GM19240 (cell line): Measurements from ENCODE around the gene GRIN3A.

ENCODE experiments used
- DNase-seq: peaks from one replicate; pipeline ENCODE4 v3.0.0; 2011; ENCODE audit warnings: low spot score; ENCODE audit not compliant: insufficient read length

GRIN3A gene

DNA sequence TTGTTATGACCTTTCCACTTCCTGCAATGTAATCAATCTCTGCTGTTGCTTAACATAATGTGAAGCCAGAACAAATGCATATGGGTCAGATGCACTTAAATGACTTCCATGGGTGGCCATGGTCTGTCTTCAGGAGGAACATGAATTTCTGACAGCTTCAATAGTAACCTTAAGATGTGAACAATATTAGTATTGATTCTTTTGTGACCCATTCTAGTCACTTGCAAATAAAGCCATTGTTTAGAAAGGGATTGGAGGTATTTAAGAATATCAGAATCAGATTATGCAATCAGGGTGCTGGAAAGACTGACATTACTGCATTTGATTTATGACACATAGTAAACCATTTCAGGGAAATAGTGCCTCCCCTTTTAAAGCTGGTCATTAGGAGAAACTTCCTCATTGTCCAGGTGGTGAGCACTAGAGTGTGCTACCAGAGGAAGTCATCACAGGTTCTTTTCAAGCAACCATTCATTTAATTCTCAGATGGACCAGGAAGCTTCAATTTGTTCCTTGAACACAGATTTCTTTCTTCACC, 32.1 kb downstream of the GRIN3A start:
- no peak for DNase-seq

DNA sequence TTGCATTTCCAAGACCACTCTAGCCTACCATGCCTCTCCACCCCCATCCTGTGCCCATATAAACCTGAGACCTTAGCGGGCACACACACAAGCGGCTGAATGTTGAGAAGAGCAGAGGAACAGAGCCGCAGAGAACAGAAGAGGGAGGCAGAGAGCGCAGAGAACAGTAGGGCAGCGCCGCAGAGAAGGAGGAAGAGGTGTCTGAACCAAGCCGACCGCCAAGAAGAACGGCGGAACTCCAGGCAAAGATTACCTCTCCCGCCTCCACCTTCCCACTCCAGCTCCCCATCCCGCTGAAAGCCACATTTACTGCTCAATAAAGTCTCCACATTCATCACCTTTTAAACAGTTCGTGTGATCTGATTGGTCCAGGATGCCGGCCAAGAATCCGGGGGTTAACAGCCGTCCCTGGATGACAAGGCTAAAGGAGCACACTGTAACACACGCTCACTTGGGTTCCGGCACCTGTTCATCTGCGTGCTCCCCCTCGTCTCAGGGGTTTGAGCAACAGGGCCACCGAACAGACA, 33.2 kb downstream of the GRIN3A start:
- no peak for DNase-seq

DNA sequence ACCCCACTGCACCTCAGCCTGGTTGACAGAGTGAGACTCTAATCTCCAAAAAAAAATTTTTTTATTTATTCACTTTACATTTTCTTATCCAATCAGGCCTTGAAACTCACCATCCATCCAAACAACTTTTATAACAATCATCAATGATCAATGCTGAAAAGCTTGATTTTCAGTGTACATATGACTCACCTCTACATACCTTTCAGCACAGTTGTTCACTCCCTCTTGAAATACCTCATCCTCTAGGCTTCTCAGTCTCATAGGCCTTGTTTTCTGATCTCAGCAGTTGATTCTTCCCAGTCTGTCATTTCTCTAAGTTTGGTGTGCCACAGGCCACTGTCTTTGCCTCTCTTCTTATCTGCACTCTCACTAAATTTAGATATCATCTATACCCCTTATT, 36.2 kb downstream of the GRIN3A start:
- no peak for DNase-seq

DNA sequence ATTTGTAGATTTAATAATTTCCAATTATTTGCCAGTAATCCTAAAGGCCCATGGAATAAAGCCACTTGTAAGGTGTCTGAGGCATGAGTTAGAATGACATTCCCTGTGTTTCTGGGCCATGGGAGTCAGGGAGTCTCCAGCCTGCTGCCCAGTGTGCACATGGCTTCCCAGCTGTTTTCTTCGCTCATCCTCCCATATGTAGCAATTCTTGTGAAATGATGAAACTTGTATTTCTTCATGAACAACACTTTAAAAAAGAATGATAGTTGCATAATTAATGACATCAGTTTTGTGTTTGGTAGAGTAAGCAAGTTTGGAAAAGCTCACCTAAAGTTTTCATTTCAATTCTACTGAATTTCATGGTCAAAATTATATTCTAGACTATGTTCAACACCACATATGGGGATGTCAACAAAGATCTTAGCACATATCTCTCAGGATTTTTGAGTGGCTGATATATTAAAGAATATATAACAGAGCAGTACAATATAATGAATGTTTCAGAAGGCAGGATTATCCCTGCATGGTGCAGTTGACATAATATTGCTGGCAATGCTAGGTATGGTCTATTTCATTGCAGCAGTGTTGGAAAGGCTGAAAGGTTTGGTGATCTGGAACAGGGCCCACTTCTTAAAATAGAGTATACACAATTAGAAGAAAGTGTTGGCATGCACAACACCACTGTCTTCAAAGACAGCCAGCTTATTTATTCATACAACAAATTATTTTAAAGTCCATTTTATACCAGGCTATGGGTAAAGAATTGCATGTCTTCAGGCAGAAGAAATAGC, 44.7 kb downstream of the GRIN3A start:
- DNase-seq: no peak

DNA sequence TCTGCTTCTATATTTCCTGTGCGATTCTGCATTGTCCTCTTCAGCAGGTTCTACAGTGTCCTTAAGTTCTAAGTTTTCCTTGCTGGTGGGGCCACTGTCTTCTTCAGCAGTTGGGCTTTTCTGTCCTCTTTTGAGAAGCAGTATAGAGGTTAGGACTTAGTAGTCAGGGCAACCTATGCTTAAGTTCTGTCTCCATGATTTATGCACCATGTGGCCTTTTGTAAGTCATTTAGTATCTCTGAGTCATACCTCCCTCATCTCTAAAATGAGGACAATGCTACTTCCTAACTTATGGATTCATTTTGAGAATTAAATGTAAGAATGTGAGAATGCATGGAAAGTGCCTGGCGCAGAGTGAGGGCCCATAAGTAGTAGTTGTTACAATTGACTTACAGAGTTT, 46.8 kb downstream of the GRIN3A start:
- DNase-seq: no peak

DNA sequence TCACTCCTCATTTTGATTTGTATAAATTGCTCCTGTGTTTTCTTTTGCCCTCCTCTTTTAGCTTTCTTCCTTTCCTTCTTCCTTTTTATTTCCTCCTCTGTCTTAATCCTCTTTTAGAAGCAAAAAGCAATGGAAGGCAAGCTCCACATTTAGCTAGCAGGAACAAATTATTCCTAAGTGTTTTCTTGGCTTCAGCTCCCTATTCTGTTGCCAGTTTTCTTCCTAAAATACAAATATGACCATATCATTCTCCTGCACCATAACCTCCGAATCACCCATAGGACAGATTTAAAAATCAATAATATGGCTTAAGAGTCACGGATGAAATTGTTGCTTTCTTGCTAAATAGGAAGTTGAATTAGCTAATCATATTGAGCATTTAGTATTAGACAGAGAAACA, 49.4 kb downstream of the GRIN3A start:
- DNase-seq: no peak

DNA sequence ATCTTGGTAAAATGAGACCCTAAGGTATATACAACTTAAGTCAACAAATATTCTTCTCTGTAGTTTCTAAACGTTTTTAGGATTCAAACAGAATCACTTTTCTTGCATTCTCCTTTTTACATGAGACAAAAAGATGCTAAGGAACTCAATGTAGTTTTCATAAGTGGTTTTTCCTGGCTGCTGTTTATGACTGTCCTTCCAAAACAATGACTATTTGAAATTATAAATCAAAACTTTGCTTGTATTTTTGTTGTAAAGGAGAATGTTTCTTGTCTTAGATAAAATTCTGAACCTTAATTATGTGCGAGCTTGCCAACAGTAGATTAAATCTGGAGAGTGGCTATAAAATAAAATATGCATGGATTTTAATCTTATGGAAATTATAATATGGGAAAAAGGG, 53.8 kb downstream of the GRIN3A start:
- no peak for DNase-seq

DNA sequence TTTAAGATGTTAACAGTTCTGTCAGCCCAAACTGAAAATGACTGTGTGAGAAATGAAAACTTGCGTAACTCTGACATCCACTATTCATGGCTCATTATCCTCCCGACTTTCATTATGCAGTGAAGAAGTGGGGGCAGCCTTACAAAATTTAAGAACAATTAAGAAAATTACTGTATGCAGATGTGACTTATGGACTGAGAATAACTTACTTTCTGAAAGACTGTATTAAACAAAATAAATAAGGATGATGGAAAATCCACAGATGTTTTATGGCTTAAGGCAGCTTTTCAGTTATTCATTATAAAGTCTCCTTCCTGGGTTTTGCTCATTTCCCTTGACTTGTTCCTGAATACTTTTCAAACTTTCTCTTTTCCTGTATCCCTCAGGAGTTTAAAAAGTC, 55.2 kb downstream of the GRIN3A start:
- no peak for DNase-seq

DNA sequence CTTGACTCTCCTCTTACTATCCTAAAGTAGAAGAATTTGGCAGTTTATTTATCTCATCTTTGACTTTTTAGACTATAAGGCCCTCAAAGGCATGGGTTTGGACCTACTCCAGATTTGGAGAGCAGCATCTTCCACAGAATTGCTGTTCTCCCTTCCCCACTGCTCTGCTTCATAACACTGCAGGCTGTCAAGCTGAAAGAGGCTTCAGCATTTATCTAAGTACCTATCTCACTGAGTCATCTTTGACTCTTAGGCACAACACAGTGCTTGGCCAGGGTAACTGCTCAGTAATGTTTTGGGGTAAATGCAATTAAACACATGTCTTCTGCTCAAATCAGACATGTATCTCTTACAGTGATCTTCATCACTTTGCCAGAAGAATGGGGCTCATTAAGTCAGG, 60.6 kb downstream of the GRIN3A start:
- no peak for DNase-seq

DNA sequence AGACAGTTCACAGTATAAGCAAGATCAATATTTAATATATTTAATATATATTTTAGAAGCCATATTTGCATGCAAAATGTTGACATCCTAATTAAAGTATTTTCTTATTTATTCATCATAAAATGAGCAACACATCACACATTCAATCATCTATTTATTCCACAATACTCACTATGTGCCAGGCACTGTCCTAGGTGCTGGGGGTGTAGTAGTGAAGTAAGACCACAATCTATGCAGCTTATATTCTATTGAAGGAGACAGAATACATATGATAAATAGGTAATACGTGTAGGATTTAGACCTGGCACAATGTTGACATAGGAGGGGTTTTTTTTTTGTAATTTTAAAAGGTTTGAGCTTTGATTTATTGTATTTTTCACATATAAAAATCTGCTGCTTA, 63.1 kb downstream of the GRIN3A start:
- DNase-seq: no peak

DNA sequence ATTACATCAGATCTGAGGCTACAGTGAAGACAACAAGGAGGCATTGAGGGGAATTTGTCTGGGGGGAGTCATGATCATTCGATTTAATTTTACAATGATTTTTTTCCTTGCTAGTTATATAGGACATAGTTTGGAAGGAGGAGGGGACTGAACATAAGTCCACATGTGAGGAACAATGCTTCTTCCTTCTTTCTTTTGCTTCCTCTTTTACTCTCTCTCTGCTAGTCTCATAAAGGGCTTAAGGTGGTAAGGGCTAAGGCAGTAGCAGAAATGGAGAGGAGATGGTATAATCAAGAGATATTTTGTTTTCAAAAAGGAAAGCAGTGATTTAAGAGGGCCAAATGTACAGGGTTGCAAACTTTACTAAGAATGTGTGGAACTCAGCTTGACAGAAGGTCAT, 64.3 kb downstream of the GRIN3A start:
- no peak for DNase-seq

DNA sequence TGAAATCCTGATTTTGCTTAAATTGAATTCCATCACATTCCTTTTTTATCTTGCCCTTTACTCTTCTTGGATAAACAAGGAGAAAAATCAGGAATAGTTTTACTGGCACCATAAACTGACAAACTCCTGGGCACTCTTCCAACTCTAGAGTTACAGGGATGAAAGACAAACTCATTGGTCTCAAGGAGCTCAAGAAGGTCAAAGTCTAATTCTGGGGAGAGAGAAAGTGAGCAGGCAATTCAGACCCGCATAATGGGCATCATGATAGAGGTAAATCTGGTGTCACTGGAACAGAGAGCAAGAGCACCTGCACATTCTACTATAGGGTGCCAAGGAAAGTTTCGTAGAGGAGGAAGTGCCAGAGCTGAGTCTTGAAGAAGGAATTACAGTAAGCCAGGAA, 64.8 kb downstream of the GRIN3A start:
- no peak for DNase-seq

DNA sequence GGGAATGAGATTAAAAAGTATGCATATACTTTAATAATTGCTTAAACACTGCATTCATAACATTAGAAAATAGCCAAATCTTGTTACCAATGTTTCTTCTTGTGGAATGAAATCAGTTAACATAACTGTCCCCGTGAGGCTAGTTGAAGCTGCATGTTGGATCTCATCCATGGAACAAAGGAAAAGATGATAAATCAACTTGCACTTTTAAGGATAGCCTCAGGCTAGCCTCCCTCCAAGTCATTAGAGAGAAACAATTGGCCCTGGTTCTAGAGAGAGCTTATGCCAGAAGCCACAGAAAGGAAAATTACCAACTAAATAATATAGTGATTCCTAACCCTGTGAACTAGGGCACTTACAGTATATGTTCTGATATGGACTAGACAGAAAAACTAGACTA, 66.9 kb downstream of the GRIN3A start:
- DNase-seq: no peak

DNA sequence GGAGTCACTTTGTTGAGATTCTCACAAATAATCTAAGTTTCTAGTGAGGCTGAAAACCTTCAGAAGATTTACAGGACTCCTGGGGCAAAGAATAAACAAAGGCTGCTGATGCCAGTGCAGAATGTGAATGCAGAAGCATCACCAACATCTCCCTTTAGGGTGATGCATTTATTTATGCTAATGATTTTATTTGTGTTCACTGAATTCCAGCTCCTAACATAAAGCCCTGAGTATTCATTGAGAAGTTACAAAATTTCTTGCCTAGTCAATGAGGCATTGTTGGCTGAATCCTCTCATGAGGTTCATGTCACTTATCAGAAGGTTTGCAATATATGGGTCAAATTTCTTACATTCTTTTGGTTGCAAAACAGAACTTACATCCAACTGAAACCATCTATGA, 70.0 kb downstream of the GRIN3A start:
- no peak for DNase-seq

DNA sequence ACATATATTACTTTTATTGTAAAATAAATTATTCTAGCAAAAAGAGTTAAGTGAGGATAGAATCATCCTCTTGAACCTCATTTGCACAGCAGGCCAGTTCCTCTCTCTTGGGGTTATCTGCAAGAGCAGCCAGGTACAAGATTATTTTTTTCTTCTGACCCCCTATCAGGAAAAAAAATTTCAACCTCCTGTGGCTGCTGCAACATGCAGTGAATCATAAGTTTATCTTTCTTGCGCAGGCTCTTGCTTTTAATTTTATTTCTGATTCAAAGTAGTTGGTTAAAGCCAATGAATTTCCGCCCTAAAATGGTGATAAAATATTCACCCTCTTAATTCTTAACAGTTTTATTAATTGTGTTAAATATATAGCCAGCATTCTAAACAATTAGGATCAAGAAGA, 74.0 kb downstream of the GRIN3A start:
- DNase-seq: no peak

DNA sequence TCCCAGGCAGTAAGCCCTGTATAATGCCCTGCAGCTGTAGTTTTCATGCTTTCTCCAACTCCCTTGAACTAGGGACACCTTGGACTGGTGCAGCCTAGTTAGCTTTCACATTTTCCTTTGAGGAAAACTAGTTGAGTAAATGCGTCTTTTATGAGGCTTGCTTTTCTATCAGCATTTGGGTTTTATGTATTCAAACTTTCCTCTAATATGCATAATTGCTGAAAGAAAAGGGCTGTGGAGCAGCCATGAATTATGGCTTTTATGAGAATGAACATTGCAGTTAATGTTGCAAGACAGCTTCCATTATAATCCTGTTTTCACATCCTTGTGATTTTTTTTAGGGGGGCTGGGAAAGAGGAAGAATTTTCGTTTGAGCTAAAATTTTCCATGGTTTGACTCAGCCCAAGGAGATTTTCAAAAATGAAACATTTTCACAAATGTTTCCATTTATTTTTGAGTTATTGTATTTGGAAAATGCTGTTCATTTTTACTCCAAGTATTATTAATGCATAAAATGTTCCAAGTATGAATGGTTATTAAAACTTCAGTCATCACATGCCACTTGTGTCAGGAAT, 85.8 kb downstream of the GRIN3A start:
- DNase-seq: no peak

DNA sequence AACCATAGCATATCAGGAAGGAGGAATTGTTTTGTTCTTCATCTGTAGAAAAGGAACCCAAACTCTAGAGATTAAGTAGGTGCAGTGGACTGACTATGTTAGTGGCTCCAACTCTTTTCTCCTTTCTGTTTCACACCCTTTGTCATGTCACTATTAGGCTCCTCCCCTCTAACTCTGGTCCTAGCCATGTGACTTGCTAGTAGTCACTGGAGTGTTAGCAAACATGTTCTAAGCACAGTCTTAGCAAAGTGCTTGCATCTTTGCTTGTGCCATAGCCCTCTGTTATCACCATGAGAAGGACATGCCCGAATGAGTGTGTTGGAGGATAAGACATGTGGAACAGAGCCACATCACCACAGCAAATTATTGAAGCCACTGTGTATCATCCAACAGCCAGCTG, 88.3 kb downstream of the GRIN3A start:
- DNase-seq: no peak

DNA sequence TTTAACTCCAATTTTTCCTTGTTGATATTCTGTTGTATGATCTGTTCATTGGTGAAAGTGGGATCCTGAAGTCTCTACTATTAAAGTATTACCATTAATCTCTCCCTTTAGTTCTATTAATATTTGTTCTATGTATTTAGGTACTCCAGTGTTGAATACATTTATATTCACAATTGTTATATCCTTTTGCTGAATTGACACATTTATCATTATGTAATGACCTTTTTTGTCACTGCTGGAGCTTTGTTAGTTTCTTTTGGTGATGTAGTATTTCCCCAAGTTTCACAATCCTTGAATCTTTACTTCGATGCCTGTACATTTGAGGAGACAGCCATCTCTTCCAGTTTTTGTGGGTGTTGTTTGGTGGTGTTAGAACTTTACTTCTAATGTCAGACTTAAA, 90.0 kb downstream of the GRIN3A start:
- DNase-seq: no peak

DNA sequence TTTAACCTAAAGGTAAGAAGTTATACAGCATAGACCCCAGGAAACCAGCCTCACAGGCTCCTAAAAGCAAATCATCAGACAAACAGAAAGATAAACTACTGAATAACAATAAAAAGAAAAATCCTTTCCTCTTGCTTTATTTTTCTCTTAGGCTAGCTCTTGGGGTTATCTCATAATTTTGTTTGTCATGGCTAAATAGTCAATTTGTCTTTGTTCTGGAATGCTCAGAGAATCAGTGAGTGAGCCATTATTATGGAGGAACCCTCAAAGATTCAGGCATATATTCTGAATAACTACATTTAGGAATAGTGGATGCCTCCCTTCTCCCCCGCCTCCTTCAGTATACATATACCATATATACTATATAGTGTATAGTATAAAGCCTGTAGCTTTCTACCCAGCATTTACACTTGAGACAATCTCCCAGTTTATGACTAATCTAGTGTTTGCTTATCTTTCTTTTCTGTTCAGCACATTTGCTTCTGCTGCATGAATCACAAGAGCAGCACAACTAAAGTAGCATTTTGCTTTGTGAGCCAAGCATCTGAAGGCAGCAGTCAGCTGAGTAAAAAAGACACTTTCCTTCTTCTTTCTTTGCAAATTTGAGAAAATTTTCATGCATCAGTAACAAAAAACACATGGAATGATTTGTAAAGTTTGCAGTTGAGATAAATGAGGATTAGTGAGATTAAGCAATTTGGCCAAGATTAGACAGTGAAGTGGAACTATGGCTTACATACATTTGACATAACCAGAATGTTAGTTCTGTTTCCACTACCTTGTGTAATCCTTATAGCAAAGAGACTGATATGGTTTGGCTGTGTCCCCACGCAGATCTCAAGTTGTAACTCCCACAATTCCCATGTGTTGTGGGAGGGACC, 98.4 kb downstream of the GRIN3A start:
- no peak for DNase-seq

DNA sequence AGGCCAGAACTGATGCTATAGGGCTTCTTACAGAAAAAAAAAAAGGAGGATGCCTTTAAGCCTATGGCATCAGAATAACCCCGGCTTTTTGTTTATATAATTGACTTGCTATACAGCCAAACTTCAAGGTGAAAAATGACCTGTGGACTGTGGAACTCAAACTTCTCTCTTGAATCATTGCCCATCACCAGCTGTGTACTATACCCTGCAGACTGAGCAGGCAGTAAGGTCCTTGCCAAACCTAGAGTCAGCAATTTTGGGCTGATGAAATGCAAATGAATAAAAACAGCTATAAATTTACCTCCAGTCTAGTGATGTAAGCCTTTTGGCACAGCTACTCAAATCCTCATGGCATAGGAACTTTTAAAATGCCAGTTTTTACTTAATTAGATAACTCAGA, 99.1 kb downstream of the GRIN3A start:
- no peak for DNase-seq

DNA sequence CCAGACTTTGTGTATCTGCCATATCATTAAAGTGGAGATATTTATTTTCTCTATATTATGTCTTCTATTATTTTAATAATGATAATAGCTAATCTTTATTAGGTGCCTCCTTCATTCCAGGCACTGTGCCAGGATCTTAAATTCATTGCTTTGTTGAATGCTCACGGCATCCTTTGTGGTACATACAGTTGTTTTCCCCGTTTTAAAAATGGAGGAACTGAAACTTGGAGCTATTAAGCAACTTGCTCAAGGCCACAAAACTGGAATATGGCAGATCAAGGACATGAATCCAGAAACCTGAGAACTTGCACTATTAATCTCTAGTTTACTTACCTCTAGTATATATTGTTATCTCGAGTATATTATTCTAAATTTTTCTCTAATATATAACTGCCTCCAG, 102.2 kb downstream of the GRIN3A start:
- no peak for DNase-seq

DNA sequence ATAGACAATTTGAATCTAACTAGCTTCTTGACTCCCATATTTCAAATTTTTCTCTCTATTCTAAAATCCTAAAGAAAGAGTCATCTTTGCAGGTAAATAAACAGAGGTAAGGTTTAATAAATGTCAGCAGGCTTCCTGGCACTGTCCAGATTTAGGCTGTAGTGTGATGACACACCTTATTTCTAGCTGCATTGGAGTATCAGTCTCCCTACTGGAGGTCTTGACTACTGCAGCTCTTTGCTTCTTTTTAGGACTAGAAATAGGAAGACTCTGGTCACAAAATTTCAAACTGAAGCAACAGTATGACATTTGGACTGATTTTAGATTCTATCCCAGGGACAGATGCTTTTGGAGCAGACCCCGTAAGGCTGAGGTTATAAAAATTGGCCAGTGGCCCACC, 103.0 kb downstream of the GRIN3A start:
- no peak for DNase-seq
